ENCODE results near the gene STN1. TPM values are rescaled to one million over a fixed set of nuclear protein-coding genes. Genes with fewer than 3 reads are reported as not detected.

STN1 gene
- total and polyA plus RNA-seq, 2 of the 8 experiments (the other 6 are each of a cell fraction or from before 2014, with no cell fraction given) = 10.1 to 12.4 TPM

GRCh38 chr10:103885617-103886016 is 32.4 kb downstream of the STN1 start:
- ChIA-PET POLR2A (ENCODE audit: partially characterized antibody) (no interaction called here), CTCF (ENCODE audit: partially characterized antibody) (interaction anchor here (0.6 to 11.7 kb wide), 36 partner anchors 7 to 337 kb away, joined by 3 to 193 read pairs (median 4); partner anchors contain the start of genes SH3PXD2A and STN1)
- no peaks in the 10 kb centered on the region for H3K79me2 ChIP-seq (ENCODE audit: control insufficient read depth in 1 of 2, insufficient read depth in 2 of 2, low read length in 2 of 2)
- H3K18ac ChIP-seq (ENCODE audit: extremely low read depth, low read length) = no peak overlapping the region
- no peak overlapping the region for H2BK5ac ChIP-seq (ENCODE audit: low read depth, low read length)
- 87% methylated on average over 6 of the region's 6 CpGs; no CpG with 5 or more reads in 1 of the 2 experiments for WGBS, 2 experiments (ENCODE audit: extremely low coverage in 1 of 2, insufficient coverage in 1 of 2, insufficient read length in 1 of 2, insufficient replicate concordance in 2 of 2, low coverage in 1 of 2, low lambda C conversion rate in 2 of 2, missing lambda C conversion rate in 1 of 2)
- no peak overlapping the region for H2BK12ac ChIP-seq (ENCODE audit: low read depth, low read length)
- no peak overlapping the region for H3K56ac ChIP-seq (replicated peaks; ENCODE audit: insufficient read length, low read depth, low read length)
- H3K9ac ChIP-seq (replicated peaks in 1 of 4; ENCODE audit: extremely low read depth in 1 of 4, low read depth in 3 of 4, low read length in 3 of 4) = no peak overlapping the region
- H4K8ac ChIP-seq (ENCODE audit: extremely low read depth, insufficient read depth, low read length) = no peak overlapping the region
- no peak overlapping the region for H3K4ac ChIP-seq (replicated peaks; ENCODE audit: insufficient read length, low read depth, low read length)
- no peak overlapping the region for H3K27ac ChIP-seq (ENCODE audit: low read depth, low read length)
- H3K23ac ChIP-seq (ENCODE audit: insufficient read length) = no peak overlapping the region
- H4K20me1 ChIP-seq (replicated peaks in 1 of 2; ENCODE audit: control insufficient read depth in 1 of 2, insufficient read depth in 2 of 2, low read length in 2 of 2) = peaks cover 0 to 2% of the 10 kb centered on the region in 2 experiments
- no peaks in the 10 kb centered on the region; a peak in 1 of 8 replicates for H3K36me3 ChIP-seq (ENCODE audit: control insufficient read depth in 2 of 4, insufficient read depth in 4 of 4, low read length in 3 of 4)
- peaks cover 0 to 2% (median 0%) of the 10 kb centered on the region in 4 experiments; a peak in 1 of 7 replicates for H3K4me1 ChIP-seq (replicated peaks in 1 of 4; ENCODE audit: control insufficient read depth in 3 of 4, insufficient read depth in 4 of 4, low read length in 3 of 4)
- no peaks in the 10 kb centered on the region for H3K27me3 ChIP-seq (replicated peaks in 1 of 4; ENCODE audit: control insufficient read depth in 3 of 4, extremely low read depth in 1 of 4, insufficient read depth in 3 of 4, low read length in 3 of 4)
- H3K9me3 ChIP-seq (ENCODE audit: insufficient read depth in 2 of 2, low read depth in 1 of 2, low read length in 1 of 2) = no peaks in the 10 kb centered on the region
- H4K91ac ChIP-seq (replicated peaks; ENCODE audit: insufficient read length, low read length) = no peak overlapping the region
- H2BK20ac ChIP-seq (ENCODE audit: low read length) = no peak overlapping the region
- H2AK5ac ChIP-seq (ENCODE audit: low read depth, low read length) = no peak overlapping the region
- no peak overlapping the region for H2BK15ac ChIP-seq (ENCODE audit: low read length)
- H3K23me2 ChIP-seq (ENCODE audit: low read depth, low read length) = no peaks in the 10 kb centered on the region
- no peak overlapping the region for H2AFZ ChIP-seq (ENCODE audit: low read length)
- H3K14ac ChIP-seq (ENCODE audit: insufficient read length) = no peak overlapping the region
- no peak overlapping the region for H3K4me3 ChIP-seq (ENCODE audit: extremely low read depth in 1 of 4, insufficient read depth in 2 of 4, low read depth in 3 of 4, low read length in 4 of 4)
- no peaks in the 10 kb centered on the region for H3K79me1 ChIP-seq (ENCODE audit: low read depth, low read length)
- H3K4me2 ChIP-seq (ENCODE audit: insufficient read depth in 1 of 2, low read depth in 2 of 2, low read length in 2 of 2) = no peak overlapping the region
- no peak for FAIRE-seq
- DNase-seq (ENCODE audit: low read depth in 1 of 2, low spot score in 2 of 2) = no peak
- no peak overlapping the region for H4K5ac ChIP-seq (ENCODE audit: insufficient read length, low read depth, low read length)
- no peak overlapping the region for H2BK120ac ChIP-seq (replicated peaks; ENCODE audit: low read depth, low read length)
- TF ChIP-seq CREB1 (IDR thresholded peaks at IDR 0.05) (no peak), KDM4A (IDR thresholded peaks at IDR 0.05; ENCODE audit: low read depth, low read length, severe bottlenecking) (no peak), E2F6 (IDR thresholded peaks at IDR 0.05) (no peak), MAFK (IDR thresholded peaks at IDR 0.05; ENCODE audit: low read depth, low read length) (no peak), ZNF274 (IDR thresholded peaks at IDR 0.05; ENCODE audit: borderline replicate concordance, extremely low read depth, low read length) (no peak), JUN (IDR thresholded peaks at IDR 0.05; ENCODE audit: low read depth, low read length) (no peak), ASH2L (IDR thresholded peaks at IDR 0.05; ENCODE audit: low read length) (no peak), SRF (IDR thresholded peaks at IDR 0.05; ENCODE audit: low read depth, low read length) (no peak), RBBP5 (IDR thresholded peaks at IDR 0.05; ENCODE audit: borderline replicate concordance, low read depth, low read length) (no peak), RAD21 (IDR thresholded peaks at IDR 0.05 in 1 of 2, conservative IDR thresholded peaks at IDR 0.05 in 1 of 2; ENCODE audit: low read depth in 2 of 2, low read length in 2 of 2) (no peak), POLR2AphosphoS5 (IDR thresholded peaks at IDR 0.05; ENCODE audit: low read depth, low read length) (no peak)

Measured in H1 (cell line).